Transverse colon (tissue), 4 donors: ENCODE measurements around the gene HECTD2. TPM values are rescaled to one million over a fixed set of nuclear protein-coding genes. Genes with fewer than 3 reads are reported as not detected.

Experiments used
- DNase-seq: peaks from one replicate; pipeline ENCODE4 v3.0.0-alpha.2; 2019
- H3K27ac ChIP-seq, 4 donors: fragments of 200-600 bp; sonication (generic); 2 replicates each; pipeline ENCODE4 v1.5.1; 2016 to 2018; ENCODE audit warnings: inconsistent platforms in 4 of 4
- H3K27me3 ChIP-seq: fragments of 200-600 bp; sonication (generic); 2 replicates; pipeline ENCODE4 v1.5.1; 2017; ENCODE audit warnings: inconsistent platforms
- H3K36me3 ChIP-seq, 4 donors: fragments of 200-600 bp; sonication (generic); 2 replicates each; pipeline ENCODE4 v1.5.1; 2017 to 2019; ENCODE audit warnings: inconsistent platforms in 4 of 4
- H3K4me1 ChIP-seq, 4 donors: fragments of 200-600 bp; sonication (generic); 2 replicates each; pipeline ENCODE4 v1.5.1; 2017 to 2020; ENCODE audit warnings: inconsistent platforms in 4 of 4
- H3K4me3 ChIP-seq, 4 donors: fragments of 200-600 bp; sonication (generic); 1 replicate in 1 of 4; 2 replicates in 3 of 4; pipeline versions ENCODE4 v1.5.1 to v1.6.1; 2017 to 2019; ENCODE audit warnings: inconsistent platforms in 4 of 4
- H3K9me3 ChIP-seq, 2 donors: fragments of 200-600 bp; sonication (generic); 2 replicates each; pipeline ENCODE4 v1.5.1; 2017 to 2019; ENCODE audit warnings: inconsistent platforms in 2 of 2
- CTCF ChIP-seq, 5 experiments: fragments of 200-600 bp in 3 of 5; fragments of 450-650 bp in 2 of 5; sonication (generic) in 3 of 5; IDR thresholded peaks; 1 replicate in 2 of 5; 2 replicates in 3 of 5; pipeline ENCODE4 v1.5.1; 2016 to 2017; ENCODE audit warnings: antibody characterized with exemption in 5 of 5, inconsistent platforms in 3 of 5, mild to moderate bottlenecking in 2 of 5, moderate library complexity in 1 of 5
- EP300 ChIP-seq: sonication (generic); formaldehyde crosslinking; IDR thresholded peaks from one replicate; pipeline ENCODE4 v1.6.1; 2017; ENCODE audit warnings: antibody characterized with exemption, low read depth
- POLR2A ChIP-seq: fragments of 450-650 bp; IDR thresholded peaks from one replicate; pipeline ENCODE4 v1.6.1; 2016; ENCODE audit warnings: antibody characterized with exemption, mild to moderate bottlenecking, moderate library complexity
- POLR2AphosphoS5 ChIP-seq, 3 donors: sonication (generic); formaldehyde crosslinking; IDR thresholded peaks; one replicate each; pipeline ENCODE4 v1.6.1; 2016; ENCODE audit warnings: antibody characterized with exemption in 3 of 3
- WGBS, 2 donors: methylation state at CpG; one replicate each; pipeline ENCODE4 v1.1.5; 2018; ENCODE audit warnings: low coverage in 1 of 2; 5-methylcytosine and 5-hydroxymethylcytosine counted together
- in situ Hi-C, 4 donors: fragments of 200-750 bp; cut with MboI; loops; one replicate each; pipeline versions ENCODE4 v1.15.0 to v1.15.1; 2017; ENCODE audit warnings: low sequenced_read_pairs in 3 of 4, low pct_ligation_motif_present in 1 of 4, low pct_unique_long_range_greater_than_20kb in 1 of 4
- intact Hi-C: fragments of 100-400 bp; cut with DNase I; formaldehyde crosslinking; loops from one replicate; pipeline ENCODE4 v1.15.1; 2023; ENCODE audit warnings: low total_unique reads
- total RNA-seq, 4 donors: library from RNA; depleted of rRNA; stranded (reverse); fragments of >200 nt; gene quantifications; one replicate each; pipeline ENCODE4 v1.1.0, GENCODE V29; 2016

HECTD2 gene
- total RNA-seq, 4 donors from 2014 or later, result 6.8 to 10.3 (median 8.1) TPM

DNA sequence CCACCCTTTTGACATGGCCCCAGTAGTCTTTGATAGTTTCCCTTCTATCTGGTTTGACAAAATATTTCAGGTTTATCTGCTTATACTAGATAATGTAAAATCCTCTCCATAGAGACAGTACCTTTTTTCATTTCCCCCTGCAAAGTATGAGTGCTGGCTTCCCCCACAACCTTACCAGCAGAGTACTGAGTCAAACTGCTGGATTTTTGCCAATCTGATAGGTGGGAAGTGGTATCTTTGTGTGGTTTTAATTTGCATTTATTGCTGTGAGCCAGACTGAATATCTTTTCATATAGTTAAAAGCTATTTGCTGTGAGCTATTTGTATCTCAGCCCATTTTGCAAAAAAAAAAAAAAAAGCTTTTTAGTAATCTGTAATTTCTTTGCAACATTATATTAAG, 32.1 kb upstream of the HECTD2 start:
- Histone ChIP-seq H3K36me3 (no peaks in the 10 kb centered on the region), H3K27me3 (no peaks in the 10 kb centered on the region), H3K27ac (no peak overlapping the region), H3K9me3 (peaks cover 13 to 16% of the 10 kb centered on the region in 2 donors), H3K4me3 (no peak overlapping the region), H3K4me1 (no peaks in the 10 kb centered on the region)
- no peak for DNase-seq
- intact Hi-C loops, result no loop called here
- in situ Hi-C loops, result loop anchor here (25.0 kb wide), 2 partner anchors 259 to 534 kb away; partner anchors contain the start of genes BTAF1 (in 4 of the 4), FGFBP3 (in 4 of the 4) and PPP1R3C (in 1 of the 4)
- TF ChIP-seq CTCF (IDR thresholded peaks at IDR 0.05) (no peak), POLR2A (no peak), EP300 (no peak), POLR2AphosphoS5 (IDR thresholded peaks at IDR 0.05) (no peak)

DNA sequence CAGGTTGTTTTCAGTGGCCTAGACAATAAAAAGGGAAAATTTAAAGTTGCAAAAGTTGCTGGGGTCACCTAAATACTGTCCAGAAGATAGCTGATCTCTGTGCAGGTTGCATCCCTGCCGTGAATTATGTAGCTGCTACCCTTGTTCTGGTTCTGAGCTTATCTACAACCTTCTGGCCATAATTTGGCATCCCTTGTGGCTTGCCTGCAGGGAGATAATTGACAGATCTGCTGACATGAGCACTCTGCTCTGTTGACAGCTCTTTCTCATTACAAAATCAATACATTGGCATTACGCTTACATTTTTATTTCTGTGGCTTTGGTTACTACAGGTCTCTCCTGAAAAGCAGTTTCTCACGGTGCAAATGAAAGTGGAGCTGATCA, 29.3 kb upstream of the HECTD2 start:
- Histone ChIP-seq H3K36me3 (no peaks in the 10 kb centered on the region), H3K27me3 (no peaks in the 10 kb centered on the region), H3K4me1 (no peaks in the 10 kb centered on the region), H3K4me3 (no peak overlapping the region), H3K27ac (no peak overlapping the region), H3K9me3 (peaks cover 0 to 7% of the 10 kb centered on the region in 2 donors)
- TF ChIP-seq POLR2AphosphoS5 (IDR thresholded peaks at IDR 0.05), result no peak
- no peak for TF ChIP-seq EP300
- TF ChIP-seq POLR2A, result no peak
- no peak for TF ChIP-seq CTCF (IDR thresholded peaks at IDR 0.05)
- intact Hi-C loops (loop anchor here (10.0 kb wide), 2 partner anchors 86 to 254 kb away; partner anchors contain the start of gene PPP1R3C), in situ Hi-C loops (loop anchor here (25.0 kb wide), 2 partner anchors 256 to 531 kb away; partner anchors contain the start of genes BTAF1 (in 4 of the 4), FGFBP3 (in 4 of the 4) and PPP1R3C (in 1 of the 4))
- no peak for DNase-seq
- WGBS, 2 donors, result 56 to 70% methylated on average over 1 to 3 of the region's 3 CpGs

DNA sequence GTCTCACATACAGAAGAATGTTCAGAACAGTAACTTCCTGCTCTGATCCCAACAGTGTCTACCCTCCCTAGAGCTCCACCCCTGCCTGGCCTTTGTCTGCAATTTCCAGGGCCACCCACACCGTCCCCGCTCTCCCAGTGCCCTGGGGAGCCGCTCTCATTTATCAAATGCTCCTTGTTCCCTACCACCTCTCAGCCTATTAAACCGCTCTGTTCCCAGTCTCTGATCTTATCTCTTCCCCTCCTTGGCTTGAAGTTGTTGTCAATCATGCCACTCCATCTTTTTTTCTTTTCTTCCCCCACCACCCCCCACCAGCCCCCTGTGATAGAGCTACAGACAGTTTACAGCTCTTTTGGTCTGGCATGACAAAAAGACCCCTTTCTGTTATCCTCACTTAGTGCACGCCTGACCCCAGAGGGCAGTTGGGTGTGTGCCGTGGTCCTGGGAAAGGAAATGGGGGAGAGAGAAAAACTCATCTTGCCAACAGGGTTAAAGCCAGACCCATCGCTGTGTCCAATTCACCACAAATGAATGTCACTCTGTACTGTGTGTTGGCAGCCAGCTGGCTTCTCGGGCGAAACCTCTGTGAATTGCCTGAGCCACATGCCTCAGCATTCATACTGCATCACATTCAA, 28.8 kb upstream of the HECTD2 start:
- no peaks in the 10 kb centered on the region for H3K36me3 ChIP-seq
- WGBS, 2 donors, result 50 to 67% methylated on average over 5 to 9 of the region's 9 CpGs
- peaks cover 0 to 7% of the 10 kb centered on the region in 2 donors for H3K9me3 ChIP-seq
- H3K4me1 ChIP-seq, result no peaks in the 10 kb centered on the region
- DNase-seq, result no peak
- intact Hi-C loops (loop anchor here (10.0 kb wide), 2 partner anchors 87 to 253 kb away; partner anchors contain the start of gene PPP1R3C), in situ Hi-C loops (loop anchor here (25.0 kb wide), 2 partner anchors 256 to 531 kb away; partner anchors contain the start of genes BTAF1 (in 4 of the 4), FGFBP3 (in 4 of the 4) and PPP1R3C (in 1 of the 4))
- no peaks in the 10 kb centered on the region for H3K27me3 ChIP-seq
- no peak for TF ChIP-seq POLR2AphosphoS5 (IDR thresholded peaks at IDR 0.05)
- no peak for TF ChIP-seq CTCF (IDR thresholded peaks at IDR 0.05)
- TF ChIP-seq EP300, result no peak
- TF ChIP-seq POLR2A, result no peak
- no peak overlapping the region for H3K27ac ChIP-seq
- H3K4me3 ChIP-seq, result no peak overlapping the region

DNA sequence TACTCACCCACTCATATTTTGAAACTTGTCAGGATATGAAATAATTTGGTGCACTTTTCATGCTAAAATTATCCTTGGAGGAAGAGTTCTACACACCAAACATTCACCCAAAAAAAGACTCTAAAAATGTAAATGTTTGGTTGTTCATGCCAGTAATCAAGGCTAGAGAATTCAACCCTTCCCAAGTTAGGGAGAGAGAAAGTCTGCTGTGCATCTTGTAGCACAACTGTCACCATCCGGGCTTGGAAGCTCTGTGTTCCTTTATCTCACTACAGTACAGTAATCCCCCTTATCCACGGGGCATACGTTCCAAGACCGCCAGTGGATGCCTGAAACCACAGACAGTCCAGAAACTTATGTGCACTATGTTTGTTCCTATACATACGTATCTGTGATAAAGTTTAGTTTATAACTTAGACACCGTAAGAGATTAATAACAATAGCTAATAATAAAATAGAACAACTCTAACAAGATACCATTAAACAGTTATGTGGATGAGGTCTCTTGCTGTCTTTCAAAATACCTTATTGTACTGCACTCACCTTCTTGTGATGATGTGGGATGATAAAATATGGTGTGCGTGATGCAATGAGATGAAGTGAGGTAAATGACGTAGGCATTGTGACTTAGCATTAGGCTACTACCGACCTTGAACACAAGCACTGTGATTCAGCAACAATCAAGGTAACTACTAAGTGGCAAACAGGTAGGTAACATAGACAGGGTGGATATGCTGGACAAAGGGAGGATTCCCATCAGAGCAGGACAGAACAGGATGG, 24.6 kb upstream of the HECTD2 start:
- no peaks in the 10 kb centered on the region for H3K36me3 ChIP-seq
- 79 to 82% methylated on average over 7 to 9 of the region's 9 CpGs for WGBS, 2 donors
- TF ChIP-seq CTCF (IDR thresholded peaks at IDR 0.05) (no peak), EP300 (no peak), POLR2A (no peak), POLR2AphosphoS5 (IDR thresholded peaks at IDR 0.05) (no peak)
- in situ Hi-C loops, result loop anchor here (25.0 kb wide), 2 partner anchors 252 to 527 kb away; partner anchors contain the start of genes BTAF1 (in 4 of the 4), FGFBP3 (in 4 of the 4) and PPP1R3C (in 1 of the 4)
- intact Hi-C loops, result loop anchor here (10.0 kb wide), 2 partner anchors 91 to 249 kb away; partner anchors contain the start of gene PPP1R3C
- DNase-seq, result no peak
- H3K9me3 ChIP-seq, result no peaks in the 10 kb centered on the region
- H3K27me3 ChIP-seq, result peaks cover 9% of the 10 kb centered on the region
- no peak overlapping the region for H3K27ac ChIP-seq
- no peak overlapping the region for H3K4me3 ChIP-seq
- peaks cover 0 to 8% (median 4%) of the 10 kb centered on the region in 4 donors for H3K4me1 ChIP-seq
